ENCODE results near the gene GNAQ. TPM values are rescaled to one million over a fixed set of nuclear protein-coding genes. Genes with fewer than 3 reads are reported as not detected.

Gene GNAQ
- total RNA-seq, 1 experiment from 2014 or later = 55.5 TPM

GRCh38 chr9:77980622-77981021 is 51.0 kb downstream of the GNAQ start:
- Mint-ChIP-seq H3K36me3 (no peaks in the 10 kb centered on the region), H3K9me3 (no peaks in the 10 kb centered on the region), H3K4me1 (peaks cover 61% of the 10 kb centered on the region), H3K27me3 (ENCODE audit: low read depth) (no peaks in the 10 kb centered on the region), H3K4me3 (no peak overlapping the region), H3K27ac (no peak overlapping the region)
- TF ChIP-seq ZNF425 (CRISPR knock-in tag; conservative IDR thresholded peaks at IDR 0.05) = no peak
- TF ChIP-seq PRDM15 (CRISPR knock-in tag; IDR thresholded peaks at IDR 0.05) = no peak
- no peak for TF ChIP-seq E2F1 (CRISPR knock-in tag; IDR thresholded peaks at IDR 0.05)
- no peak for TF ChIP-seq MAX (CRISPR knock-in tag; IDR thresholded peaks at IDR 0.05)
- no peak for TF ChIP-seq ZNF232 (CRISPR knock-in tag; IDR thresholded peaks at IDR 0.05)
- no peak for TF ChIP-seq GABPB1 (CRISPR knock-in tag; IDR thresholded peaks at IDR 0.05)
- no peak for TF ChIP-seq AR (CRISPR knock-in tag; IDR thresholded peaks at IDR 0.05)
- no peak for TF ChIP-seq MLX (CRISPR knock-in tag; IDR thresholded peaks at IDR 0.05)
- TF ChIP-seq IRF1 (CRISPR knock-in tag; IDR thresholded peaks at IDR 0.05) = no peak
- no peak for TF ChIP-seq RORB (CRISPR knock-in tag; IDR thresholded peaks at IDR 0.05)
- TF ChIP-seq CTCF (IDR thresholded peaks at IDR 0.05) = no peak
- TF ChIP-seq EMX1 (CRISPR knock-in tag; IDR thresholded peaks at IDR 0.05) = no peak
- TF ChIP-seq ZNF138 (CRISPR knock-in tag; conservative IDR thresholded peaks at IDR 0.05) = no peak
- ChIA-PET CTCF (interaction anchor here (1.1 kb wide), 1 partner anchor 24 kb away, joined by 3 read pairs; no protein-coding TSS in a partner anchor), POLR2A (no interaction called here)
- DNase-seq (ENCODE audit: low spot score) (no peak), ATAC-seq (no peak)

All from WTC11 (cell line).